HG02870 (cell line): ENCODE measurements around the gene ABHD16A.

Source experiments
- ATAC-seq: cut with Tn5 transposase; IDR thresholded peaks from one replicate; pipeline ENCODE4 v1.9.1; 2021; ENCODE audit warnings: mild to moderate bottlenecking, moderate library complexity; ENCODE audit not compliant: unreplicated experiment

The ABHD16A gene

GRCh38 chr6:31690231-31691077 lies 12.7 kb downstream of the ABHD16A start:
- no peak for ATAC-seq

DNA sequence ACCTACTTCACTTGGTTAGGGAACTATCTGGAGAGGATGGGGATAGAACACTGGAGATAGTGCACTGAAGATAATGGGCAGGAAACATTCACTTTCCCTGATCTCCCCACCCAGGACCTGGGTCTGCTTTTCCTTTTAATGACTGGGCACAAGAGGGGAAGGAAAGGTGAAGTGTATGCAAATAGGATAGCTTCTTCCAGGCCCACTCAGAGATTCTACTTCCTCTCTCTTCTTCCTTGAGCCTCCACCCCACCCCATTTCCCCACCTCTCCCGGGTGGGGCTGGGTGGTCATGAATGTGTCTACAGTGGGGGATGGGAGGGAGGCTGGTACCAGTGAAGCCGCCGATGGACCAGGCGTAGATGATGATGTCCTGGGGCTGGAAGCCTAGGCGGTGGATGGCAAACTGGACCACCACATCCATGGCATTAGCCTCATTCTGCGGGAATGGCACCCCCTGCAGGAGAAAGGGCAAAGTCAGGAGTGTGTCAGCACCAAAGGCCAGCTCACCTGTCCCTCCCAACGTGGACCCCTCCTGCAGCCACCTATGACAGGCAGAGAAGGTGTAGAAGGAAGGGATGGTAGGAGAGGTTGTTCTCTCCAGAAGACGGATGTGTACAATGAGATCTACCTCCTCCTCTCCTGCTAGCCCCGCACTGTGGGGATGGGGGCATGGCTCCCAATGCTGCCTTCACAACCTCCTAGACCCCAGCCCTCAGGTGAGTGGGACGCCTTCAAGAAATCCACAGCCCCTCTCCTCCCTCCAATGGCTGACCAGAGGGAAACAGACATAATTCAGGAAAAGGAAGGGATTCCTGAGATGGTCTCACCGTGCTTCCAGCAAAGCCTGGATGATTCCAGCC lies 13.6 kb downstream of the ABHD16A start:
- ATAC-seq = no peak

GRCh38 chr6:31687860-31688693 lies 15.0 kb downstream of the ABHD16A start:
- ATAC-seq = no peak

DNA sequence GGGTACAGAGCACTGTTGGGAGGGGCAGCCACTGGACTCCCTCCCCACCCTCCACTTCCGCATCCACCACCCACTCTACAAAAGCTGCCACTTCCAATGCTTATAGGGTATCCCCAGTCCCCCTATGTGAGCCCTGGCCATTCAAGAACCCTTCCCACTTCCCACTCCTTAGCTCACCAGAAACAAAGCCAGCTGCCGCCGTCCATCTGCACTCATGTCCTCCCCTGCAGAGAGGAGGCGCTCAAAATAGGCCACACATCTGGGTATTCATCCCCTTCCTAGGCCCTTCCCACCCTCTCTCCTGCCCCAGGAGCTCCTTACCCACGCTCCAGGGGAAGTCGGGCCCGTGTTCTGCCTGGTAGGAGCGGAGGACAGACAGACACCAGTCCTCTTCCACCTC lies 15.8 kb downstream of the ABHD16A start:
- no peak for ATAC-seq

GRCh38 chr6:31686483-31686882 lies 16.6 kb downstream of the ABHD16A start:
- ATAC-seq = no peak

DNA sequence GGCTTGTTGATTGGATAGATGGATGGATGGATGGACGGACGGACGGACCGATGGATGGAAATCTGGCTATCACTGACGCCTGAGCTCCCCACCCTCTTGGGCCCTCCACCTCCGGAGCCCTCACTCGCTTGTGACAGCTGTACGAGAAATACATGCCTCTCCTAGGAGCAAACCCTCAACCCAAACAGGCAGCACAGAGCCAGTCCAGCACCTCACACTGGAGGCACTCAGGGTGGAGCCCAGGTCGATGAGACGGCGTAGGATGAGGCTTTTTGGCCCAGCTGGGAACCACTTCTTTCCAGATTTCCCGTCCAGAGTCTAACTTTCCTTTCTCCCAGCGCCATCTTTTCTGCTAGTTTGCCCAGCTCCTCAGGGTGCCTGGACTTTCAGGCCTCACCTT lies 19.5 kb downstream of the ABHD16A start:
- ATAC-seq = no peak

DNA sequence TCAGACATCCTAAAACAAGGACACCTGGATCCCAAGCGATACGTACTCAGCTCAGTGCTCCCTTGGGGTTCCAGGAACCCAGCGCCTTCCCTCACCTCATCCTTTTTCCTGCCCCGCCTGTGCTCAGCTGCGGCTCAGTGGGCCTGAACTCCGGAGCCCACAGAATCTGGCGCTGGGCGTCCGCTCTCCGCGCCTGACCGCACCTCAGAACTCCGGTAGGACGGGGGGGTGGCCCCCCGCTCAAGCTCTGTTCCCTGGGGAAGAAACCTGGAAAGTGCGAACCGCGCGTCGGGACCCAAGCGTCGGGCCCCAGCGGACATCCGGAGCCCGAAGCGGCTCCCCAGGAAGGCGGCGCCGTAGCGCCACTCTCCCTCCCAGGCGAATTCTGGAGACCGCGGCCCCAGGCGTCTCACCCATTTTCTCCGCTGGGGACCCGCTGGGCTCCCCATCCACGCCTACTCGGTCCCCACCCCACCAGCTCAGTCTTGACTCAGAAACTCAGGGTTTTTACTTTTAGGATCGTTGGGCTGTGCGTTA lies 21.9 kb downstream of the ABHD16A start:
- no peak for ATAC-seq

DNA sequence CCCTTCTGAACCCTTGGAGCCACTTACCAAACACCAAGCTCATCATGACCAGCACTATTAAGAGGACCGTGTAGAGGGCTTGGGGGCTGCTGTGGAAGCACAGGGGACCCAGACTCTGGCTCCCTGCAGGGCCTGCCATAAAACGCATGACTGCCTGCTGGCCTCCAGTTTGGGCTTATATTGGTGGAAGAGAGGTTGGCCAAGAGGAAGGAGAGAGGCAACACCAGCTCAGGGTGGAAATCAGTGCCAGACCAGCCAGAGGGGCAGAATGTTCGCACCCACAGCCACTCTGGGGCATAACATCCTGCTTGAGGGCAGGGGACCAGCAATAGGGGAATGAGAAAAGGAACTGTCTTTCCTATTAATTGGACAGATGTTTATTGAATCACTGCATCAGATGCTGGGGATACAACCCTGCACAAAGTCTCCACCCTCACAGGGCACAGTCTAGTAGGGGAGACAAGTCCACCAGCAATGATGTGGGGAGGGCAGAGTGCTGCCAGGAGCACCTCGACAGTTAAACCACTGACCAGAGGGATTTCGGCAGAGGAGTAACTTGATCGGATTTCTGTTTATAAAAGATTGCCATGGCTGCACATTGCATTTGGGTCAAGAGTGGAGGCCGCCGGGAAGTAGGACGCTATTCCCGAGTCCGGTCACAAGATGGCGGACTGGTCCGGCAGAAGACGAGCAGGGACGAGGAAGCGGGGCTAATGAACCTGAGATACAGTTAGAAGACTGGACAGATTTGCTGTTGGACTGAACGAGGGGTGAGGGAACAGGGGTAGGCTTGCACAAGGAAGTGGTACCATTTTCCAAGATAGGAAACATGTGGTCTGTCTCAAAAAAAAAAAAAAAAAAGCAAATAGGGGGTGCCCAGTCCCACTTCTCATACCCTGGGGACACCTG lies 22.6 kb downstream of the ABHD16A start, which contains the start of gene LY6G5C:
Gene LY6G5C, minus strand, starts transcription at position 842 of the 909 bp plus-strand sequence. Its CDS starts 694 bp downstream, at position 148.
- no peak for ATAC-seq

DNA sequence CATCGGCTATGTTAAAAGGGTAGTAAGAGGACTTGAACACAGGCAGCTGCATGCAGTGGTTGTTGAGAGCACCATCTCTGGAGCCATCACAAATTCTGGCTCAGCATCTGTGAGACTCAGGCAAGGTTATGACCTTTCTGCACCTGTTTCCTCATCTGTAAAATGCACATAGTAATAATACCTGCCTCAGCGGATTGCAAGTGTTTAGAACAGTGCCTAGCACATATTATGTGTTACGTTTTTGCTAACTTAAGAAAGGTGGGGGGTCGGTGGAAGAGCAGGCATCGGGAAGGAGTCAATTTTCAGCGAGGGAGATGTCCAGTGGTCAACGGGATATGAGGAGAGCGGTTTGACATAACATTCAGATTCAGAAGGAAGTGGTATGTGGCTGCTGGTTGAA lies 25.2 kb downstream of the ABHD16A start:
- no peak for ATAC-seq

DNA sequence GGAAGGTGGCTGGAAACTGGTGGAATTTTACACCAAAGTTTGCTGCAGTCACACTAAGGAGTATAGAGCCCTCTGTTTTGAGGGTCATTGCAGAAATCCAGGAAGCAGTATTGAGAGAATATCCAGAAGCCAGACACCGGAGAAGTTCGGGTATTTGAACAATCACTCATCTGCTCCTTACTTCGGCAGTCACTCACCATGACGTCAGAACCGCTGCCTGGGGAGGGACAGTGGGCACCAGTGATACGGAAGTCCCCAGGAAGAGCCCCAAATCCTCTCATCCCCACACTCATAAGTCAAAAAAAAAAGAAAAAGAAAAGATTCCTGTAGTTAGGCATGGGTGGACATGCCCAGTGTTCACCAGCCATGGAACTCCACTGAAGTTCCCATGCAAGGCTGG lies 26.2 kb downstream of the ABHD16A start:
- no peak for ATAC-seq

DNA sequence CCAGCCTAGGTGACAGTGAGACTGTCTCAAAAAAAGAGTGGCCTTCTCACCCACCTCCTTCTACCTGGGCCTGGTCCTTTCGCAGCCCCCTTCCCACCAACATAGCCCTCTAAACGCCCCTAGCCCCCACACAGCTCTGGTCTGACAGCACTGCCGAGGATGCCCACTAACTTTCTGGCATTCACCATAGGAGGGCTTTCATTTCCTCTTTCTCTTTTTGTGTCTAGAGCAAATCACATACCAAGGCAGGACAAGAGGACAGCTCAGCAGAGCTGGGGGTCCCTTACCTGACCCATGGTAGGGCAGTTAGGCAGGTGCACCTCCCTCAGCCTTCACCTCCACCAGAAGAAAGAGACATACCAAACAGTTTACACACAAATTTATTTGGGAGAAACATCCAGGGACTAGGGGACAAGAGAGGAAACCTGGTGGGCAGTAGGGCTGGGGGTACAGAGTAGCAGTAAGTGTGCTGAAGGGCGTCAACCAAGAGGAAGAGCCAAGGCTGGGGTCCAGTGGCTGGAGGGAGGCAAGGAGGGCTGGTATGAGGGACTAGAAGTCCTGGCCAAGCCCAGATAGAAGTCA lies 26.7 kb downstream of the ABHD16A start:
- ATAC-seq = no peak

- ATAC-seq = no peak
Measured at GRCh38 chr6:31669676-31670075, 33.4 kb downstream of the ABHD16A start, which contains the start of gene LY6G5B. LY6G5B (plus strand) TSS chr6:31669976; CDS start chr6:31670951, 975 bp downstream.

- no peak for ATAC-seq
Measured at GRCh38 chr6:31666337-31666965, 36.7 kb downstream of the ABHD16A start.

DNA sequence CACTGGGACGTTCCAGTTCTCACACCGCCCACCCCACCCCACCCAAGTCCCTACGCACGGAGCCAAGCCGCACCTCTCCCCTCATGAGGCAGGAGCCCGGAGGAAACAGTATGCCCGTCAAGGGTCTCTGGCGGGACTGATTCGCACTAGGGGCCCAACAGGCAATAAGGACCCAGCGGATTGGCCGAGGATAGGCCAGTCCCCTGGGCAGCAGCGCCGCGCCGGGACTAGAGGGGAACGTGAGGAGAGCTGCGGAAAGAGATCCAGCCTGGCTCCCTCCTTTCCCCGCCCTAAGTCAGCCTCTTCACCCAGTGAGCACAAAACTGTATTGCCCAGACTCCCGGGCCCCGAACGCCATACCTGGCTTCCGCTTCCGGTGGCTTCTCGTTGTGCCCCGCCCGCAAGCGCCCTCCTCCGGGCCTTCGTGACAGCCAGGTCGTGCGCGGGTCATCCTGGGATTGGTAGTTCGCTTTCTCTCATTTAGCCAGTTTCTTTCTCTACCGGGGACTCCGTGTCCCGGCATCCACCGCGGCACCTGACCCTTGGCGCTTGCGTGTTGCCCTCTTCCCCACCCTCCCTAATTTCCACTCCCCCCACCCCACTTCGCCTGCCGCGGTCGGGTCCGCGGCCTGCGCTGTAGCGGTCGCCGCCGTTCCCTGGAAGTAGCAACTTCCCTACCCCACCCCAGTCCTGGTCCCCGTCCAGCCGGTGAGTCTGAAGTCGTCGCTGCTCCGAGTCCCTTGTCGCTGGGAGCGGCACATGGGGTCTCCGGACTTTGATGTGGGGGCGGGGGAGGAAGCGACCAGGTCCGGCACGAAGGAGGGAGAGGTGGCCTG lies 37.4 kb downstream of the ABHD16A start, which contains the start of gene CSNK2B:
Gene CSNK2B, plus strand, starts transcription at position 580 of the 836 bp plus-strand sequence. CDS start 752 bp downstream, outside the sequence.
- peak; percentile 82 for ATAC-seq

- peak; percentile 35 for ATAC-seq
Measured at GRCh38 chr6:31664790-31665500, 38.2 kb downstream of the ABHD16A start, which contains the start of gene GPANK1. GPANK1 (minus strand) TSS chr6:31664997; CDS start chr6:31664478, 519 bp downstream.

- ATAC-seq = no peak
Measured at GRCh38 chr6:31663961-31664789, 38.9 kb downstream of the ABHD16A start.
